SK-N-MC (cell line): Measurements from ENCODE around the gene KRT33B.

Source experiments
- EZH2 ChIP-seq: fragments of 200-600 bp; sonication (generic); IDR thresholded peaks from one replicate; pipeline ENCODE4 v1.6.1; 2017; ENCODE audit warnings: antibody characterized with exemption
- POLR2AphosphoS5 ChIP-seq: IDR thresholded peaks from 2 replicates; pipeline ENCODE4 v1.6.1; 2012; ENCODE audit warnings: mild to moderate bottlenecking, low read depth, low read length, borderline replicate concordance

DNA sequence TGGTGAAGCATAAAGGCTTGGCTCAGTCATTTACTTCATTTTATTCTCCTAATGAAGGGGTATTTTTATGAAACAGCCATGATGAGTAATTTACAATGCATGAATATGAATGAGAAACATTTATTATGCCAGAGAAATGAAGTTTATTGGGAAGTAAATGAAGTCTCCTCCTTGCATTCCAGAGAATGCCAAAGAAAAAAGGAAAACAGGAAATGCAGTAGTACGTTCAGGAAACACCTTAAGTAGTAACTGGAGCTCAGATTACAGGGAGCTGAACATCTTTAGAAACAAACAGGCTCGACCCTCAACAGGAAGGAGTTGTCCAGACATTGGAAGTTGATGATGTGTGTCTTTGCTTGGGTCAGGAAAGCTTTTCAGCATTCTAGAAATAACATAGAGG lies 7.9 kb upstream of the KRT33B start:
- no peak for TF ChIP-seq POLR2AphosphoS5
- no peak for TF ChIP-seq EZH2
